Cerebellar cortex (tissue), 1 donor: ENCODE measurements around the gene MYOF.
"Not testable (repeated sequence)": the region's sequence is repeated elsewhere in the genome, so short reads cannot be mapped to it uniquely, and the experiment has no call there.

ENCODE experiments used
- DNase-seq: peaks from one replicate; pipeline ENCODE4 v3.0.0-alpha.2; 2015; ENCODE audit warnings: low spot score

Gene MYOF

GRCh38 chr10:93390306-93391090, 91.6 kb downstream of the MYOF start:
- DNase-seq: no peak

- no peak for DNase-seq
Observed at GRCh38 chr10:93386631-93387369, 95.3 kb downstream of the MYOF start.

- DNase-seq: no peak
Observed at GRCh38 chr10:93385345-93385744, 96.8 kb downstream of the MYOF start.

GRCh38 chr10:93384006-93384405, 98.1 kb downstream of the MYOF start:
- DNase-seq: peak; percentile 25

GRCh38 chr10:93383562-93383981, 98.6 kb downstream of the MYOF start:
- peak; percentile 14 for DNase-seq

GRCh38 chr10:93379731-93380575, 102.2 kb downstream of the MYOF start:
- DNase-seq: no peak

GRCh38 chr10:93378997-93379730, 103.0 kb downstream of the MYOF start:
- DNase-seq: no peak

- no peak for DNase-seq
Observed at GRCh38 chr10:93378039-93378438, 104.1 kb downstream of the MYOF start.

GRCh38 chr10:93376372-93377293, 105.5 kb downstream of the MYOF start:
- peak; percentile 78 for DNase-seq

- DNase-seq: no peak
Observed at GRCh38 chr10:93370961-93371360, 111.2 kb downstream of the MYOF start.

- no peak for DNase-seq
Observed at GRCh38 chr10:93369588-93370164, 112.5 kb downstream of the MYOF start.

GRCh38 chr10:93368210-93368609, 113.9 kb downstream of the MYOF start:
- no peak for DNase-seq

- no peak for DNase-seq
Observed at GRCh38 chr10:93367664-93368063, 114.5 kb downstream of the MYOF start.

GRCh38 chr10:93364966-93365365, 117.2 kb downstream of the MYOF start:
- no peak for DNase-seq

GRCh38 chr10:93363891-93364648, 118.1 kb downstream of the MYOF start:
- DNase-seq: no peak

- not testable (repeated sequence) for DNase-seq
Observed at GRCh38 chr10:93358398-93358797, 123.7 kb downstream of the MYOF start.

GRCh38 chr10:93357680-93358079, 124.5 kb downstream of the MYOF start:
- DNase-seq: peak; percentile 27

GRCh38 chr10:93356516-93356915, 125.6 kb downstream of the MYOF start:
- DNase-seq: no peak

GRCh38 chr10:93352638-93353383, 129.3 kb downstream of the MYOF start:
- peak; percentile 48 for DNase-seq
